Type B pancreatic cell (in vitro differentiated cells): Measurements from ENCODE around the gene UNC79. TPM values are rescaled to one million over a fixed set of nuclear protein-coding genes. Genes with fewer than 3 reads are reported as not detected.
A peak's percentile ranks its signal among the peaks of the same experiment; 100 is the strongest.

Experiments
- DNase-seq: peaks from one replicate; pipeline ENCODE4 v3.0.0; 2021; ENCODE audit warnings: mixed read lengths; ENCODE audit not compliant: unreplicated experiment; ENCODE audit errors: extremely low spot score
- H3K27ac Mint-ChIP-seq: 2 replicates; pipeline ENCODE4 v1.8.0; 2021; ENCODE audit warnings: mild to moderate bottlenecking, mixed read lengths
- H3K27me3 Mint-ChIP-seq: 2 replicates; pipeline ENCODE4 v1.8.0; 2021; ENCODE audit warnings: mixed read lengths
- H3K36me3 Mint-ChIP-seq: 2 replicates; pipeline ENCODE4 v1.8.0; 2021; ENCODE audit warnings: mixed read lengths
- H3K4me1 Mint-ChIP-seq: one replicate; pipeline ENCODE4 v1.8.0; 2021; ENCODE audit warnings: mixed read lengths; ENCODE audit not compliant: unreplicated experiment
- H3K4me3 Mint-ChIP-seq: 2 replicates; pipeline ENCODE4 v1.8.0; 2021; ENCODE audit warnings: mild to moderate bottlenecking, mixed read lengths
- H3K9me3 Mint-ChIP-seq: 2 replicates; pipeline ENCODE4 v1.8.0; 2021; ENCODE audit warnings: mixed read lengths
- CTCF ChIP-seq: fragments of 200-600 bp; sonication (generic); conservative IDR thresholded peaks from 2 replicates; pipeline ENCODE4 v1.5.0; 2021; ENCODE audit warnings: antibody characterized with exemption, mild to moderate bottlenecking
- total RNA-seq: library from RNA; stranded (reverse); gene quantifications from 2 replicates; pipeline ENCODE4 v1.2.1, GENCODE V29; 2021; ENCODE audit warnings: low replicate concordance

UNC79 gene
- total RNA-seq, 1 donor from 2014 or later, result 2.1 TPM

GRCh38 chr14:93540235-93540634 lies 109.5 kb downstream of the UNC79 start:
- peaks cover 4% of the 10 kb centered on the region for H3K36me3 Mint-ChIP-seq

GRCh38 chr14:93543766-93544165 lies 113.0 kb downstream of the UNC79 start:
- peak; percentile 72 for TF ChIP-seq CTCF
- peaks cover 9% of the 10 kb centered on the region for H3K27me3 Mint-ChIP-seq
- no peaks in the 10 kb centered on the region for H3K36me3 Mint-ChIP-seq
- H3K4me1 Mint-ChIP-seq, result no peaks in the 10 kb centered on the region
- H3K9me3 Mint-ChIP-seq, result no peaks in the 10 kb centered on the region
- H3K27ac Mint-ChIP-seq, result no peak overlapping the region
- no peak for DNase-seq
- H3K4me3 Mint-ChIP-seq, result no peak overlapping the region

More at GRCh38 chr14:93540235-93540634, 109.5 kb downstream of the UNC79 start:
- TF ChIP-seq CTCF, result no peak
- Mint-ChIP-seq H3K27me3 (peaks cover 11% of the 10 kb centered on the region), H3K27ac (no peak overlapping the region), H3K9me3 (no peaks in the 10 kb centered on the region), H3K4me3 (no peak overlapping the region), H3K4me1 (no peaks in the 10 kb centered on the region)
- DNase-seq, result no peak

GRCh38 chr14:93544212-93544611 lies 113.5 kb downstream of the UNC79 start:
- Mint-ChIP-seq H3K4me1 (no peaks in the 10 kb centered on the region), H3K9me3 (no peaks in the 10 kb centered on the region), H3K27ac (no peak overlapping the region), H3K27me3 (peaks cover 9% of the 10 kb centered on the region), H3K36me3 (no peaks in the 10 kb centered on the region), H3K4me3 (no peak overlapping the region)
- DNase-seq, result no peak
- TF ChIP-seq CTCF, result no peak

- no peaks in the 10 kb centered on the region for H3K9me3 Mint-ChIP-seq
Measured at GRCh38 chr14:93546642-93547041, 115.9 kb downstream of the UNC79 start.

GRCh38 chr14:93548102-93548843 lies 117.5 kb downstream of the UNC79 start:
- Mint-ChIP-seq H3K9me3 (no peaks in the 10 kb centered on the region), H3K27ac (no peak overlapping the region), H3K4me3 (no peak overlapping the region), H3K4me1 (no peaks in the 10 kb centered on the region), H3K36me3 (no peaks in the 10 kb centered on the region), H3K27me3 (peaks cover 7% of the 10 kb centered on the region)
- DNase-seq, result no peak
- no peak for TF ChIP-seq CTCF

More at GRCh38 chr14:93546642-93547041, 115.9 kb downstream of the UNC79 start:
- no peak for DNase-seq
- no peaks in the 10 kb centered on the region for H3K4me1 Mint-ChIP-seq
- peaks cover 7% of the 10 kb centered on the region for H3K27me3 Mint-ChIP-seq
- H3K27ac Mint-ChIP-seq, result no peak overlapping the region
- no peak for TF ChIP-seq CTCF
- H3K36me3 Mint-ChIP-seq, result no peaks in the 10 kb centered on the region
- no peak overlapping the region for H3K4me3 Mint-ChIP-seq
